ENCODE results near the gene GAST. TPM values are rescaled to one million over a fixed set of nuclear protein-coding genes. Genes with fewer than 3 reads are reported as not detected.
"Not testable (repeated sequence)": the region's sequence is repeated elsewhere in the genome, so short reads cannot be mapped to it uniquely, and the experiment has no call there.

Gene GAST
- polyA plus RNA-seq, 1 experiment = not detected

DNA sequence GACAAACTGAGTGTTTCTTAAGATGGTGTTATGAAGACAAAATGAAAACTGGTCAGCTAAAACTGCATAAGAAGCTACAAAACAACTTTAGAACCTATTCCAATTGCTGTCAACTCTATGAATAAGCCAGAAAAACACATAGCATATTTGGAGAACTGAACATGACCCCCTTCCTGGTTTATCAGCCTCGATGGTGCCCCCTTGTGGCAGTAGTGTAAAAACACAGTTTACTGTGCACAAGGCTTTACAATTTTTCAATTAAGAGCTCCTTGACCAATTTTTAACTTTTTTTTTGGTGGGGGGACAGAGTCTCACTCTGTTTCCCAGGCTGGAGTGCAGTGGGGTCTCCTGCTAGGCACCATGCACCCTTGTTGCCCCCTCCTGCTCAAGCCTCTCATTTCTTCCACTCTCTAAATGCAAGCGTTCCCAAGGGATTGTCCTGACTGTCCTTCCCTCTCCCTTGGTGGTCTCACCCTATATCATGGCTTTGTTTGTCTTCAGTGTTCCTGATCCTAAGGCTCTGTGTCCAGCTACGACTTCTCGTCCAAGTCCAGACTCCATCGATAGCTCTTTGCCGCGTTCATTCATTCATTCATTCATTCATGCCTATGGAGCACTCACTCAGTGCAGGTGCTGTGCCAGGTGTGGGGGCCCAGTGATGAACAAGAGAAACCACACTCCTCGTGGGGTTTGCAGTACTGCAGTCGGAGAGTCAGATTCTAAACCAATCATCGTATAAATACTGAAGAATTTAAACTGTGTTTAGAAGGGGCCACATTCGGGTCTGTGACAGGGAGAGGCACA lies 16.0 kb upstream of the GAST start:
- ChIA-PET CTCF (interaction anchor here (0.7 to 3.6 kb wide), 18 partner anchors 9 to 1595 kb away, joined by 3 to 23 read pairs (median 4); partner anchors contain the start of gene P3H4), POLR2A (no interaction called here)
- TF ChIP-seq, protein P1, sequence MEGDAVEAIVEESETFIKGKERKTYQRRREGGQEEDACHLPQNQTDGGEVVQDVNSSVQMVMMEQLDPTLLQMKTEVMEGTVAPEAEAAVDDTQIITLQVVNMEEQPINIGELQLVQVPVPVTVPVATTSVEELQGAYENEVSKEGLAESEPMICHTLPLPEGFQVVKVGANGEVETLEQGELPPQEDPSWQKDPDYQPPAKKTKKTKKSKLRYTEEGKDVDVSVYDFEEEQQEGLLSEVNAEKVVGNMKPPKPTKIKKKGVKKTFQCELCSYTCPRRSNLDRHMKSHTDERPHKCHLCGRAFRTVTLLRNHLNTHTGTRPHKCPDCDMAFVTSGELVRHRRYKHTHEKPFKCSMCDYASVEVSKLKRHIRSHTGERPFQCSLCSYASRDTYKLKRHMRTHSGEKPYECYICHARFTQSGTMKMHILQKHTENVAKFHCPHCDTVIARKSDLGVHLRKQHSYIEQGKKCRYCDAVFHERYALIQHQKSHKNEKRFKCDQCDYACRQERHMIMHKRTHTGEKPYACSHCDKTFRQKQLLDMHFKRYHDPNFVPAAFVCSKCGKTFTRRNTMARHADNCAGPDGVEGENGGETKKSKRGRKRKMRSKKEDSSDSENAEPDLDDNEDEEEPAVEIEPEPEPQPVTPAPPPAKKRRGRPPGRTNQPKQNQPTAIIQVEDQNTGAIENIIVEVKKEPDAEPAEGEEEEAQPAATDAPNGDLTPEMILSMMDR (IDR thresholded peaks at IDR 0.05; ENCODE audit: insufficient read depth, low read depth, low read length) = peak; percentile 83
- no peak for DNase-seq (ENCODE audit: low read depth)
- Histone ChIP-seq H3K36me3 (ENCODE audit: control insufficient read depth, insufficient read depth, low read length) (peaks cover 13% of the 10 kb centered on the region), H3K4me3 (ENCODE audit: low read depth, low read length) (no peak overlapping the region), H3K27me3 (ENCODE audit: control insufficient read depth, insufficient read depth, low read length) (no peaks in the 10 kb centered on the region)

DNA sequence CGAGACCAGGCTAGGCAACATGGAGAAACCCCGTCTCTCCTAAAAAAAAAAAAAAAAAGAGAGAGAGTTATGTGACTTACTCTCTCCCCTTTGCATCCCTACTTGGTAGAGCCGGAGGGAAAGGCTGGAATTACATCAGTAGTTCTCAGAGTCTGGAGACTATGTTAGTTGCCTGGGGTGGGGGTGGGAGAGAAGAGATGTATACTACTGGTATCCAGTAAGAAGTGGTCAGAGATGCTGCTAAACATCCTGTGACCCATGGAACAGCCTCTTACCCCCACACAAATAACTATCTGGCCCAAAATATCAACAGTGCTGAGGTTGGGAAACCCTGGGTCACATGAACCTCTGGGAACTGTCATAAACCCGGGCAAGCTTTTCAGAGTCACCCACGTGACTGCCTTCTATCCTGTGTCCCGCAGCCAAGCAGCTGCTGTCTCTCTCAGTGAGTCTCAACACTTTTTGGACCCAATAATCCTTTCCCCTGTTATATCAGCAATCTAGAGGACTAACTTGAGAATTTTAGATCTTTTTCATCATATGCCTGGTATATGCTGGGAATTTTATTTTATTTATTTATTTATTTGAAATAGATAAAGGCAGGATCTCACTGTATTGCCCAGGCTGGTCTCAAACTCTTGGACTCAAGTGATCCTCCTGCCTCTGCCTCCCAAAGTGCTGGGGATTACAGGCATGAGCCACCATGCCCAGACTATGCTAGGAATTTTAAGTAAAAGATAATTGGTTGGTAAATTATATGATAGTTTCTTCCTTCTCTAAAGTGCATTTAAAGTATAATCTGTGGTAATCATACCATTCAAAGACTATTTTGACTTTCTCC lies 14.8 kb upstream of the GAST start:
- H3K27me3 ChIP-seq (ENCODE audit: control insufficient read depth, insufficient read depth, low read length) = no peaks in the 10 kb centered on the region
- DNase-seq (ENCODE audit: low read depth) = no peak
- no peak overlapping the region for H3K4me3 ChIP-seq (ENCODE audit: low read depth, low read length)
- ChIA-PET POLR2A (no interaction called here), CTCF (interaction anchor here (0.9 to 1.1 kb wide), 2 partner anchors 8 to 15 kb away, joined by 3 to 5 read pairs; partner anchors contain the start of gene GAST)
- TF ChIP-seq, protein P1 (IDR thresholded peaks at IDR 0.05; ENCODE audit: insufficient read depth, low read depth, low read length) = no peak
- peaks cover 7% of the 10 kb centered on the region for H3K36me3 ChIP-seq (ENCODE audit: control insufficient read depth, insufficient read depth, low read length)

GRCh38 chr17:41700843-41701242 lies 11.3 kb upstream of the GAST start:
- DNase-seq (ENCODE audit: low read depth); H3K36me3 ChIP-seq (ENCODE audit: control insufficient read depth, insufficient read depth, low read length); H3K4me3 ChIP-seq (ENCODE audit: low read depth, low read length); POLR2A ChIA-PET; H3K27me3 ChIP-seq (ENCODE audit: control insufficient read depth, insufficient read depth, low read length); CTCF ChIA-PET: not testable (repeated sequence)

- Histone ChIP-seq H3K27me3 (ENCODE audit: control insufficient read depth, insufficient read depth, low read length) (no peaks in the 10 kb centered on the region), H3K4me3 (ENCODE audit: low read depth, low read length) (no peak overlapping the region), H3K36me3 (ENCODE audit: control insufficient read depth, insufficient read depth, low read length) (no peaks in the 10 kb centered on the region)
- ChIA-PET POLR2A (no interaction called here), CTCF (no interaction called here)
- TF ChIP-seq, protein P1 (IDR thresholded peaks at IDR 0.05; ENCODE audit: insufficient read depth, low read depth, low read length) = no peak
- DNase-seq (ENCODE audit: low read depth) = no peak
Measured at GRCh38 chr17:41702712-41703111, 9.4 kb upstream of the GAST start.

DNA sequence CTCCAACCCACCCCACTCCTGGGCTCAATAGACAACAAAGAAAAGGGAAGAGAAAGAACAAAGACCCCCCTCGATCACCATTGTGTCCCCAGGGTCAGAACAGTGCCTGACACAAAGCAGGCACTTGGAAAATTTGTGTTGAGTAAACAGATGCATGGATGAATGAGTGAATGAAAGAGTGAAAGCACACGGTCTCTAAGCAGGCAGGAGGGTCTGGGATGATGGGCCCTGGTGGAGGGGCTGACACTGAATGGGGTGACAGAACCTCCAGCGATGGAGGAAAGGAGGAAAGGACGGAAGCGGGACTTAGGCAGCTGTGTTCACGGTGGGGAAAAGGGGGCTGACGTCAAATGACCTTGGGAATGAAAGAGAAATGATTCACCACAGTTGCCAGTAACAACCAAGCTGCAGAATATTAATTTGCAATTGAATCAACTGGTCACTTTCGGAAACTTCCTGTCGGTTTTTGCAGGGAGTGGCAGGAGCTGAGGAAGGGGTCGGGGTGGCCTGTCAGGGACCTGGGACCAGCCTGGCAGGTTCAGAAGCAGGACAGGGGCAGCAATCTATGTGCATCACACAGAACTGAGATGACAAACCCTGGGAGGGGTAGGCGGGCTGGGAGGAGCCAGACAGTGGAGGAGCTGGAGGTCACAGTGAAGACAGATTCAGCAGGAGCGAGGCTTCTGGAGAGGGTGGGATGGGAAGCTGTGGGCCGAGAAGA lies 6.7 kb upstream of the GAST start:
- H3K4me3 ChIP-seq (ENCODE audit: low read depth, low read length) = no peak overlapping the region
- TF ChIP-seq, protein P1 (IDR thresholded peaks at IDR 0.05; ENCODE audit: insufficient read depth, low read depth, low read length) = no peak
- H3K27me3 ChIP-seq (ENCODE audit: control insufficient read depth, insufficient read depth, low read length) = no peaks in the 10 kb centered on the region
- CTCF ChIA-PET = interaction anchor here (0.9 to 3.2 kb wide), 7 partner anchors 8 to 16 kb away, joined by 3 to 12 read pairs (median 5); no protein-coding TSS in a partner anchor
- POLR2A ChIA-PET = no interaction called here
- DNase-seq (ENCODE audit: low read depth) = no peak
- no peaks in the 10 kb centered on the region for H3K36me3 ChIP-seq (ENCODE audit: control insufficient read depth, insufficient read depth, low read length)
